HFF-Myc (cell line): ENCODE data around the gene LAMB3.
A peak's percentile ranks its signal among the peaks of the same experiment; 100 is the strongest.

ENCODE experiments used
- DNase-seq: peaks from one replicate; pipeline ENCODE4 v3.0.0-alpha.2; 2011; ENCODE audit warnings: low read depth; ENCODE audit errors: extremely low read depth
- H3K4me3 ChIP-seq: replicated peaks from 2 replicates; pipeline ENCODE4 v1.5.1; 2011; ENCODE audit warnings: low read depth, mild to moderate bottlenecking, control low read depth, low read length
- TF ChIP-seq, protein P1 (sequence below): IDR thresholded peaks from 2 replicates; pipeline ENCODE4 v1.5.1; 2012; ENCODE audit warnings: mild to moderate bottlenecking, low read depth, low read length, control low read depth; ENCODE audit errors: missing control alignments

LAMB3 gene

DNA sequence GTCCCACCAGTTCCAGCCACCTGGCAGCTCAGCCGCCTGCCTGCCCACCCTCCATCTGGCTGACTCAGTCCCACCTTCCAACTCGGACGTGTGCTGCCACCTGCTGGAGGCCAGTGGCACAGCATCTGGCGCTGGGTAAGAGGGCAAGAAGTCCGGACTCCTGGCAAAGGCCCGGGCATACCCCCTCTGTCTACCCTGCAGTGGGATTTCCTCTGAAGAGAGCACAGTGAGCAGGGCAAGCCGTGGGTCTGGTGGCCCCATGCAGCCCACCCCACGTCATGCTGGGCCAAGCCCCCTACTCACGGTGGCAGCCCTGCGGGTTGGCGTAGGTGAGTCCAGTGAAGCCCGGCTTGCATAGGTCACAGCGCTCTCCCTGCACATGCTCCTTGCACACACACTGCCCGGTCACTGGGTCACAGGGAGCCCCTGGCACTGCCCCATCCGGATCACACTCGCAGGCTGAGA is 24.5 kb downstream of the LAMB3 start:
- TF ChIP-seq, protein P1, sequence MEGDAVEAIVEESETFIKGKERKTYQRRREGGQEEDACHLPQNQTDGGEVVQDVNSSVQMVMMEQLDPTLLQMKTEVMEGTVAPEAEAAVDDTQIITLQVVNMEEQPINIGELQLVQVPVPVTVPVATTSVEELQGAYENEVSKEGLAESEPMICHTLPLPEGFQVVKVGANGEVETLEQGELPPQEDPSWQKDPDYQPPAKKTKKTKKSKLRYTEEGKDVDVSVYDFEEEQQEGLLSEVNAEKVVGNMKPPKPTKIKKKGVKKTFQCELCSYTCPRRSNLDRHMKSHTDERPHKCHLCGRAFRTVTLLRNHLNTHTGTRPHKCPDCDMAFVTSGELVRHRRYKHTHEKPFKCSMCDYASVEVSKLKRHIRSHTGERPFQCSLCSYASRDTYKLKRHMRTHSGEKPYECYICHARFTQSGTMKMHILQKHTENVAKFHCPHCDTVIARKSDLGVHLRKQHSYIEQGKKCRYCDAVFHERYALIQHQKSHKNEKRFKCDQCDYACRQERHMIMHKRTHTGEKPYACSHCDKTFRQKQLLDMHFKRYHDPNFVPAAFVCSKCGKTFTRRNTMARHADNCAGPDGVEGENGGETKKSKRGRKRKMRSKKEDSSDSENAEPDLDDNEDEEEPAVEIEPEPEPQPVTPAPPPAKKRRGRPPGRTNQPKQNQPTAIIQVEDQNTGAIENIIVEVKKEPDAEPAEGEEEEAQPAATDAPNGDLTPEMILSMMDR: peak; percentile 98
- peak; percentile 40 for DNase-seq

DNA sequence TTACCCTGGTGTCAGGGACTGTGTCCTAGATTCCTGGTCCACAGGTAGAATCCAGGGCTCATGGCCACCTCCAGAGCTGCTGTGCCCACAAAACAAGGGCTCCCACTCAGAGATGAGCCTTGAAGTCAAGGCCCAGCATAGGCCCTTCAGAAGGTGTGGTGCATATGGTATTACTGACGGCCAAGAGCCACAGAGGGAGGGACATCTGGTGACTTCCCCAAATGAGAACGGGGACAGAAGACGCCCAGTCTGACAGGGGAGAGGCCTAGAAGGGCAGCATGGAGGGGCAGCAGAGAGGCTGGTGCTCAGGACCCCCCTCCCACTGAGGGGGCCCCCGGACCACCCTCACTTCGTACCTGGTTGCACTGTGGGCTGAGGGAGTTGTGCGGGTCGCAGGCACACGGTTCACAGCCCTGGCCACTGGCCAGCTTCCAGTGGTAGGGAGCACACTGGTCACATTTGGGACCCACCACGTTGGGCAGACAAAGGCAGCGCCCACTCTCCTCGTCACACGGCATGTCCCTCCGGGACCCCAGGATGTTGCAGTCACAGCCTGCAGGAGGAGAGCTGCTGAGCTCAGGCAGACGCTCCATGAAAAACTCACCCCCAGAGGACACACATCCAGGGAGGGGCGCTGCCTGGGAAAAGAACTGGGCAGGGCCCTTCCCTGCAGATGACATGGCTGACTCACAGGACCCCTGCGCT is 25.0 kb downstream of the LAMB3 start:
- H3K4me3 ChIP-seq: no peak overlapping the region
- TF ChIP-seq, protein P1: no peak
- DNase-seq: no peak

More for the DNA sequence above, 24.5 kb downstream of the LAMB3 start:
- no peak overlapping the region for H3K4me3 ChIP-seq

DNA sequence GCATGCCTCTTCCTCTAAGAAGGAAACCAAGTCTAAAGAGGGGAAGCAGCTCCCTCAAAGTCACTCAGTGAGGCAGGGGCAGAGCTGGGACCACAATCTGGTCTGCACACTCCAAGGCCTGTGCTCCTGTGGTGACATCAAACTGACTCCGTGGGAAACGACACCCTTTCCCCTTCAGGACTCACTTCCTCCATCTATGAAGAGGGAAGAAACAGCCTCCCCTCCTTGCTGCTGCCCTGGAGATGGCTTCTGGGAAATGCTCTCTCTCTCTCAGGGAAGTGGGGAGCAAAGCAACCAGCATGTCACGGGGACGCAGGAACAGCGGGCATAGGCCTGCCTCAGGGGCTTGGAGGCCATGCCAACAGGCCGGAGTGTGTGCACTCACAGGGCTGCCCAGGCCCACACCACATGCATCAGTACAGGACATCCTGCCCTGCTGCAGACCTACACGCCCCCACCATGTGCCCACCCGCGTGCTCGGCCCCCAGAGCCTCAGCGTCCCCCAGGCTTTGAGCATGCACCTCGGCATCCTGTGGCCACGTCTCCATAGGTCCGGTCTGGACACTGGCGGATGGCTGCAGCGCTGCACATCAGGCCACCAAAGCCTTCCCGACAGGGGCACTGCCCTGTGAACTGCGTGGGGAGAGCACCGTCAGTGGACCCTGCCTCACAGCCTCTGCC is 25.7 kb downstream of the LAMB3 start:
- TF ChIP-seq, protein P1: no peak
- no peak overlapping the region for H3K4me3 ChIP-seq
- no peak for DNase-seq

DNA sequence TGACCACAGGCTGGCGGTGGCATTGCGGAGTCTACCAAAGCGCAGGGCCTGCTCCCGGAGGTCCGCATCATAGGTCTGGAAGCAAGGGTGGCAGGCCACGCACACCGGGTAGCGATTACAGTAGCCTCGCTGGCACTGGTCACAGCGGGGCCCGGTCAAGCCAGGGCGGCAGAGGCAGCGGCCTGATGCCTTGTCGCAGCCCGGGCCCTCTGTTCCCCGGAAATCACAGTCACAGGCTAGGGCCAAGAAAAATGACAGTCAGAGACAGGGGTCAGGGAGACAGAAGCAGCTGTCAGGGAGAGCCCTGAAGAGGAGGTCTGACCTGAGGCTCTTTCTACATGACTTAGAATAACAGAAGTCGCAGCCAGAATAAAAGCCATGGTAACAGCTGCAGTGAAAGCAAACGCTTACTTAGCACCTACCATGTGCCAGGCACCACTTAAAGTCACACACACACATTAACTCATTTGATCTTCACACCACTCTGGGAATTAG is 26.4 kb downstream of the LAMB3 start:
- DNase-seq: no peak
- no peak overlapping the region for H3K4me3 ChIP-seq
- TF ChIP-seq, protein P1: no peak

DNA sequence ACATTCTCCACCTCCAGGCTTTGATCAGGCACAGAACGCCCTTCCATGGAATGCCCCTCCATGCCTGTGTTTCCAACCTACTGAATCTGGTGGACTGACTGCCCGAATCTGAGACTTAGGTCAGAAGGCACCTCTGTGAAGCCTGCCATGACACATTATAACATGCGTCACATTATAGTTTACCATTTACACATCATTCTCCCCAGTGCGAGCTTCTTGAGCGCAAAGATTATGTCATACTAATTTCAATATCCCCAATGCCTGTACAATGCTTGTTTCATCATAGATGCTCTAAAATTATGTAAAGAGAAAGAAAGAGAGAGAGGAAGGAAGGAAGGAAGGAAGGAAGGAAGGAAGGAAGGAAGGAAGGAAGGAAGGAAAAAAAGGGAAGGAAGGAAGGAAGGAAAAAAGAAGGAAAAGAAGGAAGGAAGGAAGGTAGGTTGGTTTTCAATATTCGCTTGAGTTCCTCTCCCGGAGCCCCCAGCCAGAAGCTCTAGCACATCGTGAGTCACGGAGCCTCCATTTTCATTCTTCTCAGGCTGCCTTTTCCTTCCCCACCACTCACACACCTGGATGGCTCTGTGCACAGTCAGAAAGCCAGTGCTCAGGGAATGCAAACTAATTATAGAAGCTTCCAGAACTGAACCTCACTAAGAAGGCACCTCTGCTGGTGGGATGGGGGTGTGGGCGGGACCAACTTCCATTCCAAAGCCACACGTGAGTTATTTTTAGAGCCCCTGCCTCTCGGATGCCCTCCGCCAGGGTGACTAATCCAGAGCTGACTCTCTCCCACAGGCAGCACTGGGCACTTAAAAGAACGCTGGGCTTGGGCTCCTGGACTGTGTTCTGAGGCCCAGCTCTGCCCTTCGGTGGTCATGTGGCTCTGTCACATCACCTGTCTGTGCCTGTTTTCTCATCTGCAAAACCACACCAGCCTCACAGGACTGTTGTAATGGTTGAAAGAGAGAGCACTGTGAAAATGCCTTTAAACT is 27.4 kb downstream of the LAMB3 start:
- DNase-seq: no peak
- no peak overlapping the region for H3K4me3 ChIP-seq
- TF ChIP-seq, protein P1: no peak

DNA sequence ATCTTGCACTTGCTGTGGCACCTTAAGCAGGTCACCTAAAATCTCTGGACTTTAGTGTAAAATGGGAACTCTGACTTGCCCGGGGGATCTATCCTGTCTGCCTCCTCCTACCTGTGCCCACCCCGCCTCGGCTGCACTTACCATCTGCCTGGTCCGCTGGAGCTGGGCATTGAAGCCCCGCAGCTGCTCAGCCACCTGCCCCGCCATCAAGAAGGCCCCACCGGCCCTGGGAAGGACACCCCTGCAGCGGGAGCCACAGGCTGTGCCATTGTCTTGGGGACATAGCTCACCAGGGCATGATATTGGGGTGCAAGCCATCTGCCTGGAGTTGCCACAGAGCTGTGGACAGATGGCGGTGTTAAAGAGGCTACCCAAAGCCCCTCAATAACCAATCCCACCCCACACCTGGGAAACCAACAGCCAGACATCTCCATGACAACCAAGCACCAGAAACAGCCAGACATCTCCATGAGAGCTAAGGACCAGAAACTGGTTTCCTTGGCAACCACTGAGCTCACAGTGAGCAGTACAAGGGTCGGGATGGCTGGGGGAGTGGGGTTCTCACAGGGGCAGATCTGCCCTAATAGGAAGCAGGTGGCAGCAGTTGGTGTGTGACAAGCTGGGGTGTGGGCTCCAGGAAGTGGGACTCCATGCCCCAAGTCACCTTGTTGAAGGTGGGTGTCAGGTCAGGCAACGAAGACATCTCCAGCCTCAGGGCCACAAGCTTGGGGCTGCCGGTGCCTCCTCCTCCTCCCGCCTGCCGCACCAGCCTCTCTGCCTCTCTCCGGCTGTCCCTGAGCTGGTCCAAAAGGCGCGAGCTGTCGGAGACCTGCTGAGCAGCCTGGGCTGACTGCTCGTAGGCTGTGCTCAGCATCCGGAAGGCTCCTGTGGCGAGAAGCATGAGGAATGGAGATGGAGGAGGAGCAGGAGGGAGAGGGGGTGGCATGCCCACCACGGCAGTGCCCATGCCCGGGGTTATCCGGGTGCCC is 29.1 kb downstream of the LAMB3 start:
- TF ChIP-seq, protein P1: no peak
- no peak for DNase-seq
- H3K4me3 ChIP-seq: no peak overlapping the region
